HS-5 (cell line): ENCODE measurements around the gene IGFALS.

Experiments used
- DNase-seq: peaks from one replicate; pipeline ENCODE4 v3.0.0-alpha.2; 2012; ENCODE audit warnings: low read depth

IGFALS gene

DNA sequence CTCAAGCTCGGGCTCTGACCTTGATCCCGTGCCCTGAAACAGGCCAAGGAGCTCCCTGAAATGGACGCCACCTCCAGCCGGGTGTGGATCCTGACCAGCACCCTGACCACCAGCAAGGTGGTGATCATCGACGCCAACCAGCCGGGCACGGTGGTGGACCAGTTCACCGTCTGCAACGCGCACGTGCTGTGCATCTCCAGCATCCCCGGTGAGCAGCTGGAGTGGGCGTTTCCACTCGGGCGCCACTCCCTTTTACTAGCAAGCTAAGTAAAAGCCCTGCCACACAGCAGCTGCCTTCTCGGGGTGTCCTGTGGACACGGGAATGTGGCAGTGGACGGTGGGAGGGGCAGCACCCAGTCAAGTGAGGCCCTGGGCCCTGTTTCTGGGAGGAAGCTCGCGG lies 28.5 kb downstream of the IGFALS start:
- DNase-seq: no peak

DNA sequence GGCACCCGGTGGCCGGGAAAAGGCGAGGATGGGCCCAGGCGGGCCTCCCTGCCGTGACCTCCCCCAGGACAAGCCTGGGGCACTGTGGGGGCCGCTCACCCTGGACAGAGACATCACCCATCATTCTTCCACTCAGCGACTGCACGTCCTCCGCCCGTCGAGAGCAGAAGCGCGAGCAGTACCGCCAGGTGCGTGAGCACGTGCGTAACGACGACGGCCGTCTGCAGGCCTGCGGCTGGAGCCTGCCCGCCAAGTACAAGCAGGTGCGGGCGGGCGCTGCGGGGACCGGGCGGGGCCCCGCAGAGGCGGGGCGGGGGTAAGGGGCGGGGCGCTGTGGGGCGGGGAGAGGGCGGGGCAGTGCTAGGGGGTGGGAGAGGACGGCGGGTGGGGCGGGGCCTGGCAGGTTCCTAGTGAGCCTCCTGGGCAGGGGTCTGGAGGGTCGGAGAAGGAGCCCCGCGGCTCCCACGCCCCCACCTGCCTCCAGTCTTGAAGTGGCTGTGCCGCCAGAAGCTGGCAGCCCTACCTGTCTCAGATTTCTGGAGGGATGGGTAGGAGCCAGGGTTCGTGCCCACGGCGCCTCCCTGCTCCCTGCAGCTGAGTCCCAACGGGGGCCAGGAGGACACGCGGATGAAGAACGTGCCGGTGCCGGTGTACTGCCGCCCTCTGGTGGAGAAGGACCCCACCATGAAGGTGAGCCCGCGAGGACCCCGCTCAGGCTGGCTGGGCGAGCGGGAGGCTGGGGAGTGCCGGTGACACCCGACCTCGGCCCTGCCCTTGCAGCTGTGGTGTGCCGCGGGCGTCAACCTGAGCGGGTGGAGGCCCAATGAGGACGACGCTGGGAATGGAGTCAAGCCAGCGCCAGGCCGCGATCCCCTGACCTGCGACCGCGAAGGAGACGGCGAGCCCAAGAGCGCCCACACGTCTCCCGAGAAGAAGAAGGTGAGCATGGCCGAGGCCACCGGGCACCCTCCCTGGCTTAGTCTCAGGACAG lies 29.7 kb downstream of the IGFALS start:
- DNase-seq: no peak

DNA sequence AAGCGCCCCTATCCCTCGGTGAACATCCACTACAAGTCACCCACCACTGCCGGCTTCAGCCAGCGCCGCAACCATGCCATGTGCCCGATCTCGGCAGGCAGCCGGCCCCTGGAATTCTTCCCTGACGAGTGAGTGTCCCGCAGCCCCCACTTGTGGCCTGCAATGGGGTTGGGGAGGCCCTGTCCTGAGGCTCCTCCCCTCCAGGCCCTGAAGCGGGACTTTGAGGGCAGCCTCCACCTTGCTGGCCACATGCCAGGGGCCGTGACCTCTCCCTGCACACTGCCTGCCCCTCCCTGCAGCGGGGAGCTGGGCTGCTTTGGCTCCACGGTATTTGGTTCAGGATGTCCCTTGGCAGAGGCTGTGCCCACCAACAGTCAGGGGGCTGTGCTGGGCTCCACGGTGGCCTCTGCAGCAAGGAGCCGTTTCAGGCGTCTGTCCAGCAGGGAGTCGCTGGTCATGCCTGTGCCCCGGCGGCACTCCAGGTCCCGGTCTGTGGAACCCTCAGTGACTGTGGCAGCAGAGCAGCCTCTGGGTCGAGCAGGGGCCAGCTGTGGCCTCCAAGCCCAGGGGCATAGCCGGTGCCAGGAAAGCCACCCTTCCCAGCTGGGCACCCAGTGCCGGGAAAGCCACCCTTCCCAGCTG lies 30.5 kb downstream of the IGFALS start:
- DNase-seq: no peak

DNA sequence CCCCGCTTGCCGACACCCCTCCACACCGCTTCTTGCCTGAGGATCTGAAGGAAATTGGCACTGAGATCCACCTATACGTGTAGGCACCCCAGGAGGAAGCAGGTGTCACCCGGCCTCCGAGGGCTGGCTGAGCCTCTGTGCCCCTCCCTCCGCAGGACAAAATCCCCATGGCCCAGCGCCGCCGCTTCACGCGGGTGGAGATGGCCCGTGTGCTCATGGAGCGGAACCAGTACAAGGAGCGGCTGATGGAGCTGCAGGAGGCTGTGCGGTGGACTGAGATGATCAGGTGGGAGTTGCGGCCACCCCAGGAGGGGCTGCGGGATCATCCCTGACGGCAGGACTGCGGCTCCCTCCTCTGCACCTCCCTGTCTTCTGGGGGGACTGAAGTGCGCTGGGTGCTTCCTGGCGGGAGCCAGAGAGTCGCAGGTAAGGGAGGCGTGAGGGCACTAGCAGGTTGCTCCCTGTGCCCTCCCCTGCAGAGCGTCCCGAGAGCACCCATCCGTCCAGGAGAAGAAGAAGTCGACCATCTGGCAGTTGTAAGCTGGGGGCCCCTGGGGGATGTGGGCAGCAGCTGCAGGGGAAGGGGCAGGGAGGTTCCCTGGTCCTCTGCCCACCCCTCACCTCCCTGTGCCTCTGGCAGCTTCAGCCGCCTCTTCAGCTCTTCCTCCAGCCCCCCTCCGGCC lies 31.2 kb downstream of the IGFALS start:
- no peak for DNase-seq

DNA sequence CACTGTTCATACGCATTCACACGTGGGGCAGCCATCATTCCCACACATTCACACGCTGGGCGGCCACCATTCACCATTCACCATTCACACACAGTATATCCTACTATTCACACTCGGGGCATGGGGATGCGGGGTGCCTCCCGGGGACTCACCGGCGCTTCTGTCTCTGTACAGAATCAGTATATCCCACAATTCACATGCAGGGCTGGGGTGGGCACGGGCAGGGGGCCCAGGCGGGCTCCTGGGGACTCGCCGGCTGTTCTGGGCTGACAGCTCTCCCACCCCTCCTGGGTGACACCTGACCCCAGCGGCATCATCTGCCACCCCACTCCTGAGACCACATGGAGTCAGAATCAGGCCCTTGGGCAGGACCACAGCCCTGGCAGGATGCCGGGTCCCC lies 31.8 kb downstream of the IGFALS start:
- DNase-seq: no peak

DNA sequence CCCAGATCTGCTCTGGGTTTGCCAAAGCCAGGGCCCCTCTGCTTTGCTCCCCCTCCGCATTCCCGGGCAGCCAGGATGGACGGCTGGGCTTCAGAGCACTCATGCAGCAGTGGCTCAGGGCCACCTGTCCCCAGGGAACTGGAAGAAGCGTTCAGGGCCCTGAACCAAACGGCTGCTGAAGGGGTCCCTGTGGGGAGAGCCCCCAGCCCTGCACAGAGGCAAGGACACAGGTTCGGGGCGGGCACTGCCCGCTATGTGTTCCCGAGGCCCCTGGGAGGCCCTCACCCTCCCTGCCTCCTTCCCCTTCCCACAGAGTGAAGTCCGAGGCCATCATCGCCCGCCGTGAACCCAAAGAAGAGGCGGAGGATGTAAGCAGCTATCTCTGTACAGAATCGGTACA lies 32.6 kb downstream of the IGFALS start:
- DNase-seq: no peak

DNA sequence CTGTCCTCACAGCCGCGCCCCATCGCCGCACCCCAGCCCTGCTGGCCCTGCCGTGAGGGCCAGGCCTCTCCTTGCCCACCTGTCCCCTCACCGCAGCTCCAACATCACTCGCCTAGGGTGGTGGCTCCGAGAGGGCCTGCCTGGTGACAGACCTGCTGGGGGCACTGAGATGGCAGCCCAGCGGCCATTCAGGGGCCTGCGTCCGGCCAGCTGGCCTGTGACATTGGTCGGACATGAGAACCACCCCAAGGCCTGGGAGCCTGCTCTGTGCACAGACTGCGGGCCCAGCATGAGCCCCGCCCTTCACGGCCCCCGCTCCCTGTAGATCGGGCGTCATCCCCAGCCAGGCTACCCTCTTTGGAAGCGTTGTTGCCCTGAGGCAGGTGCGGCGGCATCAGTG lies 34.0 kb downstream of the IGFALS start:
- no peak for DNase-seq

DNA sequence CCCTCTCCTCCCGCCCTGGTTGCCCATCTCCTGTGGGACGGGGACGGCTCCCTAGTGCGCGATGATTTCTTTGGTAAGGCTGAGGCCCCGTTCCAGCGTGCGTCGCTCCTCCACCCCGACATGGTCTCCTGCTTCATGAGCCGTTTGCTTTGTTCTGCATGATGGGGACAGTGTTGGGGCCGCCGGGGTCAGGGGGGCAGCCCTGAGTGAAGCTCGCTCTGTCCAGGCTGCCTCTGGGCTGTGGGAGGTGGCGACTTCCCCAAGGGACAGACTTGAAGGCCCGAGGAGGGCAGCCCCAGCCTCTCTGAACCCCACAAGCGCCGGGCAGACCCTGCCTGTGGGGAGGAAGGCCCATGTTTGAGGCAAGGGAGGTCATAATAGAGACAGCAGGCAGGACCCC lies 34.6 kb downstream of the IGFALS start:
- DNase-seq: no peak

DNA sequence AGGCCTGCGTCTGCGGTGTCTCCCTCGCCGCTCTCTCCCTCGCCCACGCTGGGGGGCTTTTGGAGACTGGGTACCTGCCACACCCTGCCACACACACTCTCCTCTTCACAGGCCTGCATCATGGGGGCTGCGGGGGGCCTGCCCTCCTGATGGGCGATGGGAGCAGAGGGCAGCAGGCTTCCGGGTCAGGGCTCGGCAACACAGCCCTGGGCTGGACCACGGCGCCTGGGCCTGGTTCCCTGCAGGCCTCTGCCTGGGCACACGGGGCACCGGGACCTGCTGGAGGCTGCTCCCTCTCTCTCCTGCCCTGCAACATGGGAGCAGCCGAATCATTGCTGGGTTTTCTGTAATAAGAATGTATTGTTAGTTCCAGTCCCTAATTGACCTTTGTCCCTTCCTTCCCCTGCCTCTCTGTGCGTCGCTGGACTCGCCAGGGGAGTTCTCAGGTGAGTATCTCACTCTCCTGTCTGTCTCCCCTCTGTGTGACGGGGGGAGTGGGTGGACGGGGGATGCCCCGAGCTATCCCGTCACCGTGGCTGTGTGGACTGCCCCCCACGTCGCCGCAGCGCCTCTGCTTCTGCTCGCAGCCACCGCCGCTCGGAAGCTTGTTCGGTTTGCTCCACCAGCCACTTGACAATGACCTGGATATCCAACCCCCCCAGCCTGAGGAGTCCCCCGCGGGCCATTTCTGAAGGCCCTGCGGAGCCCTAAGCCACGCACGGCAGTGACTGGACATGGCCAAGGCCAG lies 35.6 kb downstream of the IGFALS start:
- DNase-seq: no peak

DNA sequence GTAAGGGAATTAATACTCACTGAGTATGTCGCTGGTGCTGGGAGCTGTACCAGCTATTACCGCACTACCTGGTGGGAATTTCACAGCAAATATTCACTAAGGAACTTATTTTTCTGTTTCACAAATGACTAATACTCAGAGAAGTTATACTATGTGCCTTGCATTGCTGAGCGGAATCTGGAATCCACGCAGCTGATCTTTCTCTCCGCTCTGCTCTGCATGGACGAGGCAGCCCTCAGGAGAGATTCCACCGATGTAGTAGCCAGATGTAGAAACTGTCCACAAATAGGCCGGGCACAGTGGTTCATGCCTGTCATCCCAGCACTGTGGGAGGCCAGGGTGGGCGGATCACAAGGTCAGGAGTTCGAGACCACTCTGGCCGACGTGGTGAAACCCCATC lies 39.3 kb downstream of the IGFALS start:
- no peak for DNase-seq

DNA sequence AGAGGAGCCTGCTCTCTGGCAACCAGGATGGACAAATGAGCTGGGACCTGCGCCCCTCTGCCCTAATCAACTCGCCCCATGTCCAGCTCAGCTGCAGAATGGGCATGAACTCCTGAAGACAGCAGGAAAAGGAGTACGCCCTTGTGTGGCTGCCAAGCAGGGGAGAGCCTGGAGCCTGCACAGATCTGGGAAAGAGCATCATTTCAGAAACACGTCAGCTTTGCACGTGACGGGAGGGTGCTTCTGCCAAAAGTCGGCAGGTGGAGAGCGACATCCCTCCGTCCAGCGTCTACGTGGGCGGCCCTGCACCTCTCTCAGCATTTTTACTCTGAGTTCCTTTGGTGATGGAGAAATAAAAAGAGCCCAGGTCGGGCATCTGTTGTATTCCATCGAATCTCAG lies 40.7 kb downstream of the IGFALS start:
- DNase-seq: no peak

DNA sequence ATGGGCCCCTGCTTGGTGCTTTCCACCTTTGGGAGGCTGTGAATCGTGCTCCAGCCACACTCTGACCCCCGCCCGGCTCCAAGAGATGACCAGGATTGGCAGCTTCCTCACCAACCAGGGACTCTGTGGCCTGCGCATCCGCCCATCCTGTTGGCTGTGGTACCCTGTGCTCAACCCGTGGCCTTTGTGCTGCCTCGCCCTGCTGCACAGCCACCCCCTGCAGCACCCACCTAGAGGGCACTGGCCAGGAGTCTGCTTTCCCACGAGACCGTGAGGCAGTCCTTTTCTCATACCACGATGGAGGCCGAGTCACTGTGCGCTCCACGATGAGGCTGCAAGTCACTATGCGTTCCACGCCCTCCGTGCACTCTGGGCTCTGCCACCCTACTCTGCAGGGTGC lies 41.6 kb downstream of the IGFALS start:
- DNase-seq: no peak

DNA sequence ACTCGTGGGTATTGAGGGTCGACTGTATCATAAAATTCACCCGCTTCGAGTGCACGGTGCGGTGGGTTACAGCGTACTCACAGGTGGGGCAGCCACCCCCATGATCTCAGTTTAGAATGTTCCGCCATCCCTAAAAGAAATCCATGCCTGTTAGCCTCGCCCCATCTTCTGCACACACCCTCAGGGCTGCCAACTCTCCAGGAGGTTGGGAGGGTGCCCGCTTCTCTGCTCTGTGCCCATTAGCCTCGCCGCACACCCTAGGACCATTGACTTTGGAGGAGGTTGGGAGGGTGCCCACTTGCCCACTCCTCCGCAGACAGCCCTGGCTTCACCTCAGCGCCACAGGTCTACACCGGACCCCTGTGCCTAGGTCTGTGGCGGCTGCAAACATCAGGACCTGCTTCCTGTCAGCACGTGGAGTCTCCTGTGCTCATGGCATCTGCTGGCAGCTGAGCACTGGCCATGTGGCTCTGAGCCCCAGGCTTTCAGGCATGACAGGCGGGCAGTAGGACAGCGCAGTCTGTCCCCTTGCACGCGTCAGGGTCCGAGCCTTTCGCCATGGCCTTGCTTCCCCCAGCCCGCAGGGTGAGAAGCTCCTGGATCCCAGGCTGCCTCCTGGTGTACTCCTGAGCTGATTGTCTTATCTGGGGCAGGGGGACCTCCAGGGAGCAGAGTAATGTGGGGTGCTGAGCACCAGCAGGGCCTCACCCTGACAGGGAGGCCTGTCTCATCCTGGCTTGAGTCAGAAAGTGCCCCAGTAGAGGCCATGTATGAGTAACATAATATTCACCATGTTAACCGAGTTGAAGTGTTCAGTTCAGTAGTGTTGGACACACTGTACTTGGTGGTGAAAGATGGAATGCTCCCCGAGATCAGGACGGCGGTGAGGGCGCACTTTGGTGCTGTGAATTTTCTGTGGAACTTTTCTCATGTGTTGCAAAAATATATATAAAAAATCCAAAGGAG lies 44.1 kb downstream of the IGFALS start:
- DNase-seq: no peak

DNA sequence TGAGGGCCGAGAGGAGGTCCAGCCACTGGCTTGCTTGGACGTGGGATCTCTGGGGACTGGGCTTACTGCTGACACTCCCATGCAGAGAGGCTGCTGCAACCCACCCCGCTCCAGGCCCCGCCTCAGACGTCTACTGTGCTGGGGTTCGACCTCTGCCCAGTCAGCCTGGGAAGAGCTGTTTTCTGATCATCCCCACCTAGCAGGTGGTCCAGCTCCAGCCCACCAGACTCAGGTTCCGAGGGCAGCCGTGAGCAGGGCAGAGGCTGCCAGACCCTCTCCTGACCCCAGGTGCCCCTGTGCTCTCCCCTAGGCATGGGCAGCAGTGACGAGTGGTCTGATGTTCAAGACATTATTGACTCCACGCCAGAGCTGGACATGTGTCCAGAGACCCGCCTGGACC lies 45.6 kb downstream of the IGFALS start:
- no peak for DNase-seq

DNA sequence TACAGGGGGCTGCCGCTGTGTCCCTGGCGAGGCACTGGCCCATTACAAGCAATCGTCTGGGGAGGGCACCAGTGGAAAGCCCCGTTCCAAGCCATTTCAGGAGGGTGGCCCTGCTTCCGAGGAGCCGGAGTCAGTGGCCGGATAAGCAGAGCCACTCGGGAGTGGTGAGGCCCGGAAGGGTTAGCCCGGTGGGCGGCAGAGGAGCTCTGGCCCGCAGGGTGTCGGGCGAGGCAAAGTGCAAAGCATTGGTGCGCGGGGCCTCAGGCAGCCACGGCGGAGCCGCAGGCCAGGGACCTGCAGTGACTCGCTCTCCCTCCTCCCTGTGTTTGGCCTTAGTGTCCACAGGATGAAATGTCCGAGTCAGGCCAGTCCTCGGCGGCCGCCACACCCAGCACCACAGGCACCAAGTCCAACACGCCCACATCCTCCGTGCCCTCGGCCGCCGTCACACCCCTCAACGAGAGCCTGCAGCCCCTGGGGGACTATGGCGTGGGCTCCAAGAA lies 46.8 kb downstream of the IGFALS start:
- DNase-seq: no peak

DNA sequence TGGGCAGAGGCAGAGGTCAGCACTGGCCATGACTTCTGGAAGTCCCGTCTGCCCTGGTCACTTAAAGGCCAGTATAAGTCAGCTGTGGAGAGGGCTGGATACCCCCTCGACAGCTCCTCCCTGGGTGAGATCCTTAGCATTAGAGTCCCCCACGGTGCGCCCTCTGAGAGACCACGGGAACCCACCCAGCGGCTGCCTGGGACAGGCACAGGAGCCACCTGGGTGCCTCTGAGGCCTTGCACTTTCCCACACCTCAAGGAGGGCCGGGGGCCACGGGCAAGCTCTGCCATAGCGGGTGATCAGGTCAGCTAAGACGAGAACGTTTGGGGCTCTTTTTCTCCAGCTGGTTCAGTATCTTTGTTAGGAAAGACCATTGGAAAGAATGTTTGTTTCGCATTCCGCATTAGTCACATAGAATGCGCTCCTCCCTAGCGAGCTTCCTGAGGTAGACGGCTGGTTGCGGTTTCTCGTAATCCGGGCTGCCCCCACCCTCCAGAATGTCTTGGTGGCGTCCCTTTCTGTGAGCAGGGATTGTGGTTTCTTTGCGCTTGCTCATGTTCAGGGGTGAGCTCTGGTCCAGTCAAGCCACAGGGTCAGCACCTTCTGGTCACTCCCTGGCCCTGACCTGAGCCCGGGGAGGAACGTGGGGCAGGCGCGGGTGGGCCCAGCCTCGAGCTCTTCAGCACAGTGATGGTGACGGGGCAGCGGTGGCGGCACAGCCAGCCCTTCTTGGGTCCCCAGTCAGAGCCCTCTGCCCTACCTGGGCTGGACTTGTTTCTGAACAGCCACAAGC lies 47.4 kb downstream of the IGFALS start:
- peak; percentile 56 for DNase-seq

DNA sequence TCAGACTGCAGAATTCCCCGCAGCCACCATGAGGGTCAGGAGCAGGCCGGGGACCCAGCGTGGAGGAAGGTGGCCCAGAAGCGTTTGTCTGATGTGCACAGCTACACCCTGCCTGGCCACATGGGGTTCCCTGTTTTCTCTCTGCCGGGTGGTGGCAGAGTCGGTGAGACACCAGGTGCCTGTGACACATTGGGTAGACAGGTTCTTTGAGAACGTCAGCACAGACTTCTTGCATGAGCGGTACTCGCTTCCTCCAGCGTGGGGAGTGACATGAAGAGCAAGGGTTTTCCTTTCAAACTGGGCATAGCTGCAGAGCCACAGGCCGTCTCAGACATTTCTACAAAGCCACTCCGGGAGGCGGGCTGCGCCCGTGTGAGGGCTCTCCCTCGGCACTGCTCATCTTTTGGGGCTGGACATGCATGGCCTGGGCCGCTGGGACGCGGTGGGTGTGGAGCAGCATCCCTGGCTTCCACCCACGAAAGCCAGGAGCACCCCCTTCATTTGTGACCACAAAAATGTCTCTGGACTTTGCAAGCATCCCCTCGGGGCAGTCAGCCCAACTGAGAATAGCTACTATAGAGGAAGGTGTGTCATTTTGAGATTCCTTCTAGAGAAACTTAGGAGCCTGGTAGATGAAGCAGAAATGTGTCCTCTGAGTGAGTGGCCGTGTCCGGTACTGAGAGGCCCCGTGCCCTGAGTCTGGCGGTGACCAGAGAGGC lies 48.2 kb downstream of the IGFALS start:
- DNase-seq: peak; percentile 35

DNA sequence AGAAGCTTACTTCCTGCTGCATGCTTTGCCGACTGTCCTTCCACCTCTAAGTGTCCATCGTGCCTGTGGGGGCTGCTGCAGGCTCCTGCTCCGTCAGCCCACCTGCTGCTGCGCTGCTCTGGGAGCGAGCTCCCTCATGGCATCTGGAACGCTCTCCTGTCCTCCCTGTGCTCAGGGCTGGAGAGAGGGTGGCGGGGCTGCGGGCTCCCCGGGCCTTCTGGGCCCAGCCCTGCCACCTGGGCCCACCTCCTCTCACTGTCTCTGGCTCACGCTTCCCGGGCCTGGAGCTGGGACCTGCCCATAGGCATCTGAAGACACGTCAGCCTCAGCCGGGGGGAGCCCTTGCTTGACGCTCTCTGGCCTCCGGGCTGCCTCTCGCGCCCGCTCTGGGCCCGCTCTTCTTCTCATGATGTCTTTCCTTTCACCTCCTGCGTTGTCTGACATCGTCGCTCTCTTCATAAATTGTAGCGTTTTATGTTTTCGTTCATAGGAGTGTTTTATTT lies 49.1 kb downstream of the IGFALS start:
- DNase-seq: no peak
